GM20000 (cell line): ENCODE results near the gene PTPRQ.

Experiments
- DNase-seq: peaks from one replicate; pipeline ENCODE4 v3.0.0; 2012; ENCODE audit warnings: low spot score
- CTCF ChIP-seq: IDR thresholded peaks from 2 replicates; pipeline ENCODE4 v1.5.1; 2012; ENCODE audit warnings: mild to moderate bottlenecking, control low read depth; ENCODE audit errors: extremely low read depth, missing control alignments

Gene PTPRQ

GRCh38 chr12:80565271-80565670, 121.2 kb downstream of the PTPRQ start:
- no peak for TF ChIP-seq CTCF
- no peak for DNase-seq

- TF ChIP-seq CTCF, result no peak
- DNase-seq, result no peak
Observed at GRCh38 chr12:80567401-80567800, 123.4 kb downstream of the PTPRQ start.

- no peak for TF ChIP-seq CTCF
- DNase-seq, result no peak
Observed at GRCh38 chr12:80576641-80577418, 132.8 kb downstream of the PTPRQ start.

GRCh38 chr12:80580254-80580653, 136.2 kb downstream of the PTPRQ start:
- no peak for TF ChIP-seq CTCF
- no peak for DNase-seq

- TF ChIP-seq CTCF, result no peak
- no peak for DNase-seq
Observed at GRCh38 chr12:80581783-80582182, 137.7 kb downstream of the PTPRQ start.

- no peak for TF ChIP-seq CTCF
Observed at GRCh38 chr12:80582431-80582830, 138.4 kb downstream of the PTPRQ start.

GRCh38 chr12:80589077-80589476, 145.0 kb downstream of the PTPRQ start:
- TF ChIP-seq CTCF, result no peak
- no peak for DNase-seq

More at GRCh38 chr12:80582431-80582830, 138.4 kb downstream of the PTPRQ start:
- DNase-seq, result no peak
